ENCODE measurements around the gene ZNF208.
"Not testable (repeated sequence)": the region's sequence is repeated elsewhere in the genome, so short reads cannot be mapped to it uniquely, and the experiment has no call there.

- not testable (repeated sequence) for TF ChIP-seq GATA2, GATA3 (IDR thresholded peaks at IDR 0.05; ENCODE audit: low read depth, low read length)
Observed at GRCh38 chr19:22010437-22011143, at the start of gene ZNF208.

Data from SH-SY5Y (cell line).